ENCODE data around the gene TNNT3.
"Not testable (repeated sequence)": the region's sequence is repeated elsewhere in the genome, so short reads cannot be mapped to it uniquely, and the experiment has no call there.

TNNT3 gene

DNA sequence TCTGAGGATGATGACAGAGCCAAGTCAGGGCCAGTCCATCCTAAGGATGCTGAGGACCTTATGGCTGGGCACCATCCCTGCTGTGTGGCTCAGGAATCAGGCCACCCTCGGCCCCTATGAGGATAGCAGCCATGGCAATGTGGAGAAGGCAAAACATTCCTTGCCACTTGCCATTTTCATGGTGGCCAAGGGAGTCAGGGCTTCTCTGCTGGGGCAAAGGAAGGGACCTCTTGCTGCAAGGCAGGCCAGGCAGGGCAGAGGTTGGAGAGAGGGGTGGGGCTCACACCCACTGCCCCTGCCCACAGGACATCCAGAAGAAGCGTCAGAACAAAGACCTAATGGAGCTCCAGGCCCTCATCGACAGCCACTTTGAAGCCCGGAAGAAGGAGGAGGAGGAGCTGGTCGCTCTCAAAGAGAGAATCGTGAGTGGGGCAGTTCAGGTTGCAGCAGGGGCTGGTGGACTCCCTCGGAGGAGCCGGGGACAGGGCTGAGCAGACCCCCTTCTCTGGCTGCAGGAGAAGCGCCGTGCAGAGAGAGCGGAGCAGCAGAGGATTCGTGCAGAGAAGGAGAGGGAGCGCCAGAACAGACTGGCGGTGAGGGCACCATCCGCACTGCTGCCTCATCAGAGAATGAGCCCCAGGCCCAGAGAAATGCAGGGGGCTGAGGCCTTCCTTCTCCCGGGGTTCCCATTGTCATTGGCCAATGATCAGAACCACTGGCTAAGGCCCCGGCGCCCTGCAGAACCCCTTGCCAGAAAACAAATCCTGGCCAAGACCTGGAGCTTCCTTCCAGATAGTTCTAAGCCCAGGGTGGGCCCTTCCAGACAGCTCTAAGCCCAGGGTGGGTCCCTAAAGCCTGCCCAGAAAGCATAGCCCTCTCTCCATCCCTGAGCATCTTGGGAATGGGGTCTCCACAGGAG lies 14.2 kb downstream of the TNNT3 start:
- DNase-seq (ENCODE audit: extremely low read depth in 1 of 2, low read depth in 1 of 2), result no peak

DNA sequence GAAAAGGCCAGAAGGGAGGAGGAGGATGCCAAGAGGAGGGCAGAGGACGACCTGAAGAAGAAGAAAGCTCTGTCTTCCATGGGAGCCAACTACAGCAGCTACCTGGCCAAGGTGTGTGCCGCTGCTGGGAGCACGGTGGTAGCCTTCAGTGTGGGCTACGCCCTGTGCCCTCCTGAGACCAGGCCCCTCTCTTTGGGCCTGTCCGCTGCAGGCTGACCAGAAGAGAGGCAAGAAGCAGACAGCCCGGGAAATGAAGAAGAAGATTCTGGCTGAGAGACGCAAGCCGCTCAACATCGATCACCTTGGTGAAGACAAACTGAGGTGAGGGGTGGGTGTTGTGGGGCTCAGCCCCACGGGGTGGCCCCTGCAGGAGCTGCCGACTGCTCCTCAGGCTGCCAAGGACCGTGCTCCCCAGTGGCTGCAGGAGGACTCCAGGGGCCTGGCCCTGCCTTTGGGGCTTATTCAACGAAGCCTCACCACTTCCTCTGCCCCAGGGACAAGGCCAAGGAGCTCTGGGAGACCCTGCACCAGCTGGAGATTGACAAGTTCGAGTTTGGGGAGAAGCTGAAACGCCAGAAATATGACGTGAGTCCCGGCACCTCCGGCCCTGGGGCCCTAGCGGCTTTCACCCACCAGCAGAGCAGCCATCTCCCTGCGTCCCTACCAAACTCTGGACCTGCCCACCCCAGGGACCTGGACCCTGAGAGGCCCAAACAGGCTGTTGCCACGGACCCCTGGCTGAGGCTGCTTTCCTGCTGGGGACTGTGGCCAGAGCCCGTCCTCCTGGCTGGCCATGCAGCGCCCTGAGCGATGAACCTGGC lies 15.0 kb downstream of the TNNT3 start:
- DNase-seq (ENCODE audit: extremely low read depth in 1 of 2, low read depth in 1 of 2), result no peak

DNA sequence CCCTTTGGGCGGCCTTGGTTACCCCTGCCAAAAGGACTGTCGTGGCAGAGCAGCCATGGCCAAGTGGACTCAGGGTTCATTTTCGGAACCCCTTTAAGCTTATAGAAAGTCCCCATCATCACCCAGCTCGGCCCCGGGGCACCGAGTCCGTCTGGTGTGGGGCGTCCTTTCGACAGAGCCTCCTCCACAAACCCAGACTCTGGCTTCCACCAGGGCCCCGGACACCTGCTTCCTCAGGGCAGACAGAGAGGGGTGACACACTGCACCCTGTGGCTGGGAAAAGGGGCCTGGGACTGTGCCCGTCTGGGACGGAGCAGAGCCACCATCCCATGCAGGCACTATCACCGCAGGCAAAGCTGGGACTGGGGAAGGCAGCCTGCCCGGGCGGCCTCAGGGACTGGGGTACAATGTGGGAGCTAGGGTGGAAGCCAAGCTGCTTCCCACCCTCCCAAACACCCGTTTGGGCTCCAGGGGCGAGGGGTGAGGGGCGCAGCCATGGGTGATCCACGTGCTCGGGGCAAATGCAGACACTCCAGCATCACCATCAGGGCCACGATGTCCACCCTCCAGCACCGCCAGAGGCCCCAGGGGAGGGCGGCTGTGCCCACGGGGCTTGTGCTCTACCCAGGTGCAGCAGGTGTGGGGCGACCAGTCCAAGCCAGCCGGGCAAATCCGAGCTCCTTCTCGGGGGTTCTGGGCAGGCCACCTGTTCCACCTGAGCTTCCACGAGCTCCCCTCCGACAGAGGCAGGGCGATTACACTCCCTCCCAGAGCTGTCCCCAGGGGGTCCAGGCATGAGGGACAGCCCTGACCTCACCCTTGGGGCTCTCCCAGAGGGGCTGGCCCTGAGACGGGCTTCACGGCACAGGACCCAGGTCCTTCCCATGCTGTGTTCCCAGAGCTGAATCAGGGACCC lies 15.9 kb downstream of the TNNT3 start:
- no peak for DNase-seq (ENCODE audit: extremely low read depth in 1 of 2, low read depth in 1 of 2)

DNA sequence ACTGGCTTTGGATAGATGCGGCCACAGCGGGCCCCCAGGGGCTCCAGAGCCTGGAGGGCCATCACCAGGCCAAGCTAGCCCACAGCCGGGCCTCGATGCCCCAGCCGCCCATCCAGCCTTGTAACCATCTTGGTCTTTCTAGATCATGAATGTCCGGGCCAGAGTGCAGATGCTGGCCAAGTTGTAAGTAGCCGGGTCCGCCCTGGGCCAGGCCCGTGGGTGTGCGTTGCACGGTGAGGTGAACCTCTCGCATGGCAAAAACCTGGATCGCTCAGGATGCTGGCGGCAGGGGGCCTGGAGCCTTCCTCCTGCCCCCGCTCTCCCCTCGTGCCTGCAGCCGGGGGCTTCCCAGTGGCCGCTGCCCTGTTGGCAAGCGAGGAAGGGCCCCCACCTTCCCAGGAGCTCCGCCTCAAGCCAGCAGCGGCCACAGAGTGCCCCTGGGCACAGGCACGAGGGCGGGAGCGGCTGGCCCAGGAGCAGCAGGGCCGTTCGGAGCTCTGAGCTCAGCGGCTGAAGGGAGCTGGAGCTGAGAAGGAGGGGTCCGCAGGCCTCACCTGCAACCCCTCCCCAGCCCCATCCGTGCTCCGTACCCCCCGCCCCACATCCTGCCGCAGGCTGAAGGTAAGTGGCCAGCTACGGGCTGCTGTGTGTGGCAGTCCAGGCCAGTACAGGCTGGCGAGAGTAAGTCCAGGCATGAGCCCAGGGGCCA lies 16.7 kb downstream of the TNNT3 start:
- DNase-seq (ENCODE audit: extremely low read depth in 1 of 2, low read depth in 1 of 2), result no peak

DNA sequence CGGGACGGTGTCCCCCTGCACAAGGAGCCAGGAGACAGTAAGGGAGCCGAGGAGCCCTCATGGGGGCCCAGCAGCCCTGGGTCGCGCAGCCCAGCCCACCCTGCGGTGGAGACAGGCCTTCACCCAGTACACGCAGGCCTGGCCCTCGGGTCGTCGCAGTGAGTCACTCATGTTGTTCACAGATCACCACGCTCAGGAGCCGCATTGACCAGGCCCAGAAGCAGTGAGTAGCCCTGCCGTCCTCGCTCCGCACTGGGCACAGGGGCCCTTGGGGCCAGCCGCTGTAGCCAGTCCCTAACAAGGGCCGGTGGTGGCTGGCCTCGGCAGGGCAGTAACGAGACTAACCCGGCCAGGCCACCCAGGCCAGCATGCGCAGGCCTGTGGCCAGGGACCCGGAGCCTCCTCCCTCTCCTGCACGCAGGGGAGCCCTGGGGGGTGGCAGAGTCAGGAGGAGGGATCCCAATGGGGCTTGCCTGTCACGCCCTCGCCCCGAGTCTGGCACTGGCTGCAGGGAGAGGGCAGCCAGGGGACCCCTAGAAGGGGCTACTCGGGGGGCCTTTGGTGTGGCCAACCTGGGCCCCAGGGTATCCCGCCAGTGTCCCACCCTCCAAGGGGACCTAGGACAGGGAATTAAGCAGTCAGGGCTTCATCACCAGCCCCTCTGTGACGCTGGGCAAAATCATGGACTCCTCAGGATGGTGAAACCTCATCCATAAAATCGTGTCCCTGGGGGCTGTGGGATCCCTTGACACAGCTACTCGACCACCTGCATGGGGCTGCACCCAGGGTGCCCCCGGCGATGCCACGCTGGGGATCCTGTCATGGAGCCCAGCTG lies 17.5 kb downstream of the TNNT3 start:
- DNase-seq (ENCODE audit: extremely low read depth in 1 of 2, low read depth in 1 of 2), result no peak

DNA sequence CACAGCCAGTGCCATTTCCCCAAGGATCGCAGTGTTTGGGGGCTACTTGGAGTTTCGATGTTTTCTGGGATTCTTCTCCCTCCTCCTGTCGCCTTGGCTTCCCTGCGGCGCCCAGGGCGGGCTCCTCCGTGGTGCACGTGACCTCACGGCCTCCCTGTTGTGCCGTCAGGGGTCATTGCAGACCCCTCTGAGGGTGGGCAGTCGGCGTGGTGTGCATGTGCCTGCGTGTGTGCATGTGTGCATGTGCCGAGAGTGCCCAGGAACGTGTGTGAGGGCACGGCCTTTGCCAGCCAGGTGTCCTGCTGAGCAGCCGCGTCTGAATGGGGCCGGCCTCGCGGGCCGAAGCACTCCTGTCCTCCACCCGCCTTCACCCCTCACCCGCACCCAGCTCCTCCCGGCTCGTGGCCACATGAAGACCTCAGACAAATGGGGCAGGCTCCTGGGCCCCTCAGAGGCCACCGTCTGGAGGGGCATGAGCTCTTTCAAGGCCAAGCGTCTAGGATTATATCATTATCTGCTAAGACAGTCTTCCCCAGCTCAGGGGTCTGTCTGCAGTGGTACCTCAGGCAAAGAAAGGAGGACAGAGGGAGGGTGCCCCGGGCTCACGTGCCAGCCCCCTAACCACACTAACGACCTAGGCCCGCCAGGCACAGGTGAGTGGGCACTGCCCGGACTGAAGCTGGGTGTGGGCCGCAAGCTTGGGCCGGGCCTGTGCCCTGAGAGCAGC lies 18.3 kb downstream of the TNNT3 start:
- no peak for DNase-seq (ENCODE audit: extremely low read depth in 1 of 2, low read depth in 1 of 2)

DNA sequence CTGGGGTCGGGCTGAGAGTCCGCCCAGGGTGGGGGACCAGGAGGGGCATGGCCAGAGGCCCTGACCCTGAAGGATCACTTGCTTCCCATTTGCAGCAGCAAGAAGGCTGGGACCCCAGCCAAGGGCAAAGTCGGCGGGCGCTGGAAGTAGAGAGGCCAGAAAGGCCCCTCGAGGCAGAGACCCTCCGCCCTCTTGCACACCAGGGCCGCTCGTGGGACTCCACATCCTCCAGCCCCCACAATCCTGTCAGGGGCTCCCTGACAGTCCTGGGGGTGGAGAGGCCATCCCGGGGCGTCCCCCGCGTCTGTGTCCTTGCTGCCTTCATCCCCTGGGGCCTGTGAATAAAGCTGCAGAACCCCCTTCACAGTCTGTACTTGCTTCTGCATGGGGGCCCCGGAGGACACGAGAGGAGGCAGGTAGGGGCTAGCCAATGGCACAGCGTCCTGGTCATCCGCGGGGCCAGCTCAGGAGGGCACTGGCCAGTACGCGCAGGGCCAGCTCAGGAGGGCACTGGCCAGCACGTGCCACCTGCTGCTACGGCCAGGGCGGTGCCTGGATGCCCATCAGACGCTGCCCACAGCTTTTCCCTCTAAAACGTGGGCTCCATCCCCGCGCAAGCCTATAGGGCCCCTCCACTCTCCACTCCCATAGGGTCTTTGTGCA lies 19.0 kb downstream of the TNNT3 start:
- no peak for DNase-seq (ENCODE audit: extremely low read depth in 1 of 2, low read depth in 1 of 2)

DNA sequence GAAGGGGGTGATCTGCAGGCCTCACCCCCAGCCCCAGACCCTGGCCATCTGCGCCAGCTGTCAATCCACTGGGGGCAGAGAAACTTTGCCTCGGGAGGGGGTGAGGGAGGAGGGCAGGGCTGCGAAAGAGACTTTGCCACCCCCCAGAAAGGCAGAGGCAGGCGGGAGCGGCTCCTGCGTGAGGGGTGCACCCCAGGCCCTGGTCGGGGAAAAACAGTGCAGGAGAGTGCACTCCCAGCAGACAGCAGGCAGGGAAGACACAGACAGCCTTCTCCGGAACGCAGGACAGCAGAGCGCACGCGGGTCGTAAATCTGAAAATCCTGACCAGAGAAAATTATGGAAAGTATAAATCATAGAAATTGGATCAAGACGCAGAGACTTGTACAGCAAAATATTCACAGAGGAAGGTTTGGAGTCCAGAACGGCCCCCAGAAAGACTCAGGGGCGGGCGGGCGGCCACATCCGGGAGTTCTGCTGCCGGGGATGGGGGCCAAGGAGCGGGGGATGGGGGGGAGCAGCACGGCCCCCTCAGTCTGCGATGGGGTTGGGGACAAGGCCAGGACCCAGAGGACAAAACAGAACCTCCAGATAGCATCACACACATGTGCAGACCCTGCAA lies 19.6 kb downstream of the TNNT3 start:
- DNase-seq (ENCODE audit: extremely low read depth in 1 of 2, low read depth in 1 of 2), result no peak

DNA sequence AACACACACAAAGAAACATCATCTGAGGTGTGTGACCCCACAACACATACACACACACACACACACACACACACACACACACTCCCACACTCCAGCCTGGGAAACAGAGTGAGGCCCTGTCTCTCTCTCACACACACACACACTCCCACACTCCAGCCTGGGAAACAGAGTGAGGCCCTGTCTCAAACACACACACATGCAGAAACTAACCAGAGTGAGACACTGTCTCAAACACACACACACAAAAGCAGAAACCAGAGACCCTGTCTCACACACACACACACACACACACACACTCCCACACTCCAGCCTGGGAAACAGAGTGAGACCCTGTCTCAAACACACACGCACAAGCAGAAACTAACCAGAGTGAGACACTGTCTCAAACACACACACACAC lies 20.3 kb downstream of the TNNT3 start:
- DNase-seq (ENCODE audit: extremely low read depth in 1 of 2, low read depth in 1 of 2), result not testable (repeated sequence)

DNA sequence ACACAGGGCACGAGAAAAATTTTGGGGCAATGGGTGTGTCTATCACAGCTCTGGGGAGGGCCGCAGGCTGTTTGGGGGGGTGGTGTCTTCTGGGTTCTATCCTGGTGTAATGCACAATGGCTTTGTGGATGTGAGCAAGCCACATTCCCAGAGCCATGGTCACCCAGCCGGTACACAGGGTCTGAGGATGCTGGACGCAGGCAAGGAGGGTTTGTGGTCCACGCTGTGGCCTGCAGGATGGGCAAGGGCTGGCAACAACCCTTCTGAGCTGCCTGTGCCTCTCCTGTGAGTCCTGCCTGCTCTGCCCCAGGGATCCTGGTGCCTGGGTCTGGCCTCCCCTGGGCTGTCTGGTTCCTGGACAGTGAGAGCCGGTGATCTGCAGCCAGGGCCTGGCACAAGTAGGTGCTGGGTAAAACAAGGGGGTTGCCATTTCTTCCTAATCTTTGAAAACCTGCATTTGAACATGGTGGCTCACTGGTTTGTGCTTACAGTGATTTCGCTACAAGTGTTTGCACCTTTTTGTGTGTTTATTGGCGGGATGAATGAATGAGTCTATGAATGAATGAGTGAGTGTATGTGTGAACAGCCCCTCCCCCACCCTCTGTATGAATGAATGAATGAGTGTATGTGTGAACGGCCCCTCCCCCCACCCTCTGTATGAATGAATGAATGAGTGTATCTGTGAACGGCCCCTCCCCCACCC lies 23.2 kb downstream of the TNNT3 start:
- no peak for DNase-seq (ENCODE audit: extremely low read depth in 1 of 2, low read depth in 1 of 2)

DNA sequence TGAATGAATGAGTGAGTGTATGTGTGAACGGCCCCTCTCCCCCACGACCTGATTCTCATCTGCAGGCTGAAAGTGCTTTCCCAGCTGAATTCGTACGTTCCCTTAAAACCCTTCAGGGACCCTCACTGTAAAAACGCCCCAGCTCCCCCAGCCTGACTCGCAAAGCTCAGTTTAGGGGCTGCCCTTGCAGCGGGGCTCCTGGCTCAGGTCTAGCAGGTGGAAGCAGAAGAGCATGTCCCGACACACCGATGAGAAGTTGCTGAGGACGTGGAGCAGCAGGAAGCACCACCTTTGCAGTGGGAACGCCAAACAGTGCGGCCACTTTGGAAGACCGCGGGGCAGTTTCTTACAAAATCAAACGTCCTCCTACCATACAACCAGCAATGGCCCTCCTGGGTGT lies 24.1 kb downstream of the TNNT3 start:
- no peak for DNase-seq (ENCODE audit: extremely low read depth in 1 of 2, low read depth in 1 of 2)

DNA sequence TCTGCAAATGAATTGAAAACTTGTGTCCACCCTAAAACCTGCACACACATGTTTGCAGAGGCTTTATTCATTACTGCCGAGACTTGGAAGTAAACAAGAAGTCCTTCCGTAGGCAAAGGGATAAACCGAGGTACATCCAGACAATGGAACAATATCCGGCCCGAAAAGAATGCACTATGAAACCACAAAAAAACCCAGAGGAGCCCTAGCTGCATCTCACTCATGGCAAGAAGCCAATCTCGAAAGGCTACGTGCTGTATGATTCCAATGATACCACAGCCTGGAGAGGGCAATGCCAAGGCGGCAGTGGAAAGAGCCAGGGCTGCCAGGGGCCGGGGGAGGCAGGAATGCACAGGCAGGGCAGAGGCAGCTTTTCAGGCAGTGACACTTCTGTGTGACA lies 24.5 kb downstream of the TNNT3 start:
- DNase-seq (ENCODE audit: extremely low read depth in 1 of 2, low read depth in 1 of 2), result no peak

DNA sequence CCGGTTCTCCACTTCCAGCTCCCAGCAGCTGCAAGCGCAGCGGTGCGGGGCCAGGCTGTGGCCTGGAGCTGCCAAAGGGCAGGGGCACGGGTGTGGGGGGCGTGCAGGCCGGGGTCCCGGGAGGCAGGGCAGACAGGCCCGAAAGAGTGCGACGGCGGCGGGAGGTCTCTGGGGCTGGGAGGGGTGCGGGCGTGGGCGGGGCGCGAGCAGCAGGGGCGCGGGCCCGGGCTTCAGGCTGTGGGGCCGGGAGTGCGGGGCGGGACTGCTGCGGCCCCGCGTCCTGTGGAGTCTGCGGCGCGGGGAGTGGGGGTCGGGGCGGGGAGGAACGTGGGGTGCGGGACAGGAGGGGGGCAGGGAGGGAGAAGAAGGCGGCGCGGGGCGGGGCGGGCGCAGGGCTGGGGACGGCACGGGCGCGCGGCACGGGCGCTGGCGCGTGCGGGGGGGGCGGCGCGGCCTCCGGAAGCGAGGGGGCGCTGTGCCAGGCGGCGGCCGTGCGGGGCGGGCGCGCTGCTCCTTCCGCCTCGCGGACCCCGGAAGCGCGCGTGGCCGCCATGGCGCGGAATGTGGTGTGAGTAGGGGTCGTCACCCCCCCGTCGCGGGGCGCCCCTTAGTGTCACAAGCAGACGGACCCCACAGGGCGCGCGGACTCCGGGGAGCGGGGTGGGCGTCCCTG lies 27.4 kb downstream of the TNNT3 start, which contains the start of gene MRPL23:
TSS of gene MRPL23 (plus strand) at position 521 of the 673 bp plus-strand sequence. CDS start at position 552, 31 bp downstream.
- DNase-seq (ENCODE audit: extremely low read depth in 1 of 2, low read depth in 1 of 2), result peak in 1 of 2 donors; percentile 14

DNA sequence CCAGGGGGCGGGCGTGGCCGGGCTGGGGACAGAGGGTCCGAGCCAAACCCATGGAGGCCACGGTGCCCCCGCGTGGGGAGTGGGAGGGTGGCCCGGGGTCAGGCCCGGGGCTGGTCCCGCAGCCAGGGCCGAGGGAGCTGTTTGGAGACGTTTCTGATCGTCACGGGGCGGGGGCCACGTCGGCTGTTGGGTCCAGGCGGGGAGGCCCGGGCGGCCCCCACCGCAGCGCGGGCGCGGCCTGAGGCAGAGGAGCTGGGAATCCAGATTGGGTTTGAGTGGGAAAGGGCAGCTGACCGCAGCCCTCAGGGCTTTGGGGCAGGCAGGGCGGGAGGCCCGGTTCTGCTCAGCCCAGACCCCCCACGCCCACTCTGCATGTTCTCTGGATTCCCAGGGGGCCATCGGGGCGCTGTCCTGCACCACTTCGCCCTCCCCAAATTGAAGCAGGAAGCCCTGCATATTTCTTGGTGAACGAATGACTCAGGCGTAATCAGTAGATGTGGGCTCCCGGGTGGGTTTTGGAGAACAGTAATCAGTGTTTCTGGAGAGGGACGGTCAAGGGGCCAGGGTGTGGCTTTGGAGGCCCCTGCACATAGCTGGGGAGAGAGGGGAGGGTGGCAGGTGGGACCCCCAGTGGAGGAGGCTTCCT lies 28.2 kb downstream of the TNNT3 start:
- DNase-seq (ENCODE audit: extremely low read depth in 1 of 2, low read depth in 1 of 2), result no peak

DNA sequence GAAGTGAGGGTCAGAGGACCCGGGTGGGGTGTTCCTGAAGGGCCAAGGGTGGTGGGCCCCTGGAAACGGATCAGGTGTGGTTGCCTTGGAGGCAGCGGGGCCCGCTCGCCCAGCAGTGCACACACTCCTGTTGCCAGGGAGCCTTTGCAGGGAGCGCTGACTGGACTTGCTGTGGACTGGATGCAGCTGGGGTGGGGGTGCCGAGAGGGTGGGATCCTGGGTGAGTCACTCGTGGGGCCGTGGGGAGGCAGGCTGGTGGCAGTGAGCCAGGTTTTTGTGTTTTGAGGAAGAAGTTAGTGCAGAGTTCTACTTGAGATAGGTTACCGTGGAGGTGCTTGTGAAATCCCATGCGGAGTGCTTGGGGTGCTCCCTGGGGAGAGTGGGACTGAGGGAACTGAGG lies 28.9 kb downstream of the TNNT3 start:
- no peak for DNase-seq (ENCODE audit: extremely low read depth in 1 of 2, low read depth in 1 of 2)

DNA sequence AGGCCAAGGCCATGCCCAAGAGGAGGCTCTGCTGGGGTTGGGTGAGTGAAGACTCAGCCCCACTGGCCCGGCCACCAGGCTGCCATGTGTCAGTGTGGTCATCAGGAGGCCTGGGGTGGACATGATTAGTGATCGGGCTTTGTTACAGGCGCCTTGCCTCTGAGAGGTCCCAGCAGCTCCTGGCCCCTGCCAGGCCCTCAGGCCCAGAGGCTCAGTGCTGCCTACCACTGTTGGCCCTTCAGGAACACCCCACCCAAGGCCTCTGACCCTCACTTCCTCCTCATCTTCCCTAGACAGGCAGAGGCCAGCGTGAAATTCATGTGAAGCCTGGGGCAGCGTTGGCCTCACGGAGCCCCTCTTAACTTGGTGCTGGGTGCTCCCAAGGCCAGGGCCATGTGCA lies 29.8 kb downstream of the TNNT3 start:
- DNase-seq (ENCODE audit: extremely low read depth in 1 of 2, low read depth in 1 of 2), result no peak
